Sigmoid colon (tissue), 4 donors: ENCODE data around the gene FGGY.

ENCODE experiments used
- CTCF ChIP-seq, 4 experiments: fragments of 450-650 bp in 3 of 4; fragments of 200-600 bp in 1 of 4; IDR thresholded peaks; one replicate each; pipeline ENCODE4 v1.5.1; 2016 to 2019; ENCODE audit warnings: antibody characterized with exemption in 4 of 4, mild to moderate bottlenecking in 3 of 4, moderate library complexity in 2 of 4
- EP300 ChIP-seq, 4 donors: sonication (generic); formaldehyde crosslinking; IDR thresholded peaks; one replicate each; pipeline ENCODE4 v1.6.1; 2017; ENCODE audit warnings: antibody characterized with exemption in 4 of 4

DNA sequence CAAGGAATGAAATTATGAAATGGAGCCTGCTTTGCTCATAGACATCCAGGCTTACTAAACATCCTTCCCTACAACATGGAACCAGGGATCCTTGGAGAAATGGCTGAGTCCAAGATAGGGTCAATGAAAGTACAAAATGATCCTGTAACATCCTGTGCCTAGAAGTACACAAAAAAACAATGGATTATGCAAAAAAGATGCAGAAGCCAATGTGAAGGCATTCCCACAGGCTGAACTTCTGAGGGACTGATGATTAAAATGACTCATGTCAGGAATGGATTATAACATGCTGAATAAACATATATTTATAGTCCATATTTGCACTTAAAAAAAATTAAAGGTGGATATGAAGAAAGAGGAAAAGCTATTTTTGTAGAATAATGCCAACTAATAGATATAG, 507.4 kb downstream of the FGGY start:
- TF ChIP-seq CTCF (IDR thresholded peaks at IDR 0.05) = no peak
- no peak for TF ChIP-seq EP300 (IDR thresholded peaks at IDR 0.05)
